H1 (cell line): ENCODE results near the gene DOCK6.

Experiments
- PHF8 ChIP-seq: fragments of 200-600 bp; sonication (generic); conservative IDR thresholded peaks from 2 replicates; pipeline ENCODE4 v1.7.1; 2012; ENCODE audit warnings: low read depth, mild to moderate bottlenecking, inconsistent platforms, low read length, moderate library complexity
- TF ChIP-seq, protein P1 (sequence below), 3 experiments: IDR thresholded peaks; 1 replicate in 2 of 3; 2 replicates in 1 of 3; pipeline versions ENCODE4 v1.5.1 to v1.6.1; 2011; ENCODE audit warnings: low read length in 3 of 3, mild to moderate bottlenecking in 3 of 3, inconsistent platforms in 2 of 3, low read depth in 1 of 3, moderate library complexity in 1 of 3; ENCODE audit not compliant: insufficient read depth in 1 of 3; ENCODE audit errors: control extremely low read depth in 1 of 3

DNA sequence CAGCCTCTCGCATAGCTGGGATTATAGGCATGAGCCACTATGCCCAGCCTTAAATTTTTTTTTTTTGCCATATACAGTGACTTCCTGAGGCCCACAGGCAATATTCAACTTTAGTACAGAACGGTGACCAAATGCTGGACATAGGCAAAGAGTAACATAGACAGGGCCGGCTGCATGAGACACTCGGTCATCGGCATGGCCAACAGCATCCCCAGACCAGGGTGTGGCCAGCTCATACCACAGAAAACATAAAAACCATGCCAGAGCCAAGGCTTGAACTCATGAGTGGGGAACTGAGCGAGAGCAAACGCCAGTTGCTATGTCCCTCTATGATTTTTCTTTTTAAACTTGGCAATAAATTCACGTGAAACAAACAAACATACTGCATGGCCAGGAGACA lies 82.0 kb downstream of the DOCK6 start:
- TF ChIP-seq, protein P1, sequence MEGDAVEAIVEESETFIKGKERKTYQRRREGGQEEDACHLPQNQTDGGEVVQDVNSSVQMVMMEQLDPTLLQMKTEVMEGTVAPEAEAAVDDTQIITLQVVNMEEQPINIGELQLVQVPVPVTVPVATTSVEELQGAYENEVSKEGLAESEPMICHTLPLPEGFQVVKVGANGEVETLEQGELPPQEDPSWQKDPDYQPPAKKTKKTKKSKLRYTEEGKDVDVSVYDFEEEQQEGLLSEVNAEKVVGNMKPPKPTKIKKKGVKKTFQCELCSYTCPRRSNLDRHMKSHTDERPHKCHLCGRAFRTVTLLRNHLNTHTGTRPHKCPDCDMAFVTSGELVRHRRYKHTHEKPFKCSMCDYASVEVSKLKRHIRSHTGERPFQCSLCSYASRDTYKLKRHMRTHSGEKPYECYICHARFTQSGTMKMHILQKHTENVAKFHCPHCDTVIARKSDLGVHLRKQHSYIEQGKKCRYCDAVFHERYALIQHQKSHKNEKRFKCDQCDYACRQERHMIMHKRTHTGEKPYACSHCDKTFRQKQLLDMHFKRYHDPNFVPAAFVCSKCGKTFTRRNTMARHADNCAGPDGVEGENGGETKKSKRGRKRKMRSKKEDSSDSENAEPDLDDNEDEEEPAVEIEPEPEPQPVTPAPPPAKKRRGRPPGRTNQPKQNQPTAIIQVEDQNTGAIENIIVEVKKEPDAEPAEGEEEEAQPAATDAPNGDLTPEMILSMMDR (IDR thresholded peaks at IDR 0.05; ENCODE audit: control extremely low read depth in 1 of 3, insufficient read depth in 1 of 3, low read depth in 1 of 3, low read length in 3 of 3), result no peak
- no peak for TF ChIP-seq PHF8
